Measurements from ENCODE around the gene APLF. TPM values are rescaled to one million over a fixed set of nuclear protein-coding genes. Genes with fewer than 3 reads are reported as not detected.
A peak's percentile ranks its signal among the peaks of the same experiment; 100 is the strongest.
"Not testable (repeated sequence)": the region's sequence is repeated elsewhere in the genome, so short reads cannot be mapped to it uniquely, and the experiment has no call there.

Gene APLF
- total RNA-seq, 1 donor from 2014 or later = 2.5 TPM

GRCh38 chr2:68441179-68441993, 26.0 kb upstream of the APLF start:
- H3K79me2 ChIP-seq (ENCODE audit: insufficient read depth, low read length) = no peaks in the 10 kb centered on the region
- peaks cover 3% of the 10 kb centered on the region for H3K4me1 Mint-ChIP-seq (ENCODE audit: low read depth, unreplicated experiment)
- H4K20me1 ChIP-seq (ENCODE audit: insufficient read depth, low read length) = no peaks in the 10 kb centered on the region
- no peak overlapping the region for H3K4me3 Mint-ChIP-seq (ENCODE audit: unreplicated experiment)
- no peak overlapping the region for H3K9ac ChIP-seq (ENCODE audit: low read length)
- no peak overlapping the region for H3K27ac ChIP-seq (ENCODE audit: low read depth, low read length)
- H3K4me2 ChIP-seq (ENCODE audit: low read length) = no peak overlapping the region
- H3K9me3 Mint-ChIP-seq (ENCODE audit: unreplicated experiment) = no peaks in the 10 kb centered on the region
- no peak overlapping the region for H3K4me3 ChIP-seq (ENCODE audit: insufficient read depth, low read depth, low read length)
- no peaks in the 10 kb centered on the region for H3K36me3 Mint-ChIP-seq (ENCODE audit: low read depth, unreplicated experiment)
- H3K4me1 ChIP-seq (ENCODE audit: insufficient read depth, low read length) = no peaks in the 10 kb centered on the region
- peaks cover 5% of the 10 kb centered on the region for H3K27me3 Mint-ChIP-seq (ENCODE audit: low read depth, unreplicated experiment)
- DNase-seq (ENCODE audit: low read depth) (peak; percentile 65), FAIRE-seq (peak; percentile 68)
- no peaks in the 10 kb centered on the region for H3K9me3 ChIP-seq (ENCODE audit: insufficient read depth, low read depth, low read length)
- no peaks in the 10 kb centered on the region for H3K36me3 ChIP-seq (ENCODE audit: insufficient read depth, low read length)
- no peak overlapping the region for H3K27ac Mint-ChIP-seq (ENCODE audit: unreplicated experiment)
- H2AFZ ChIP-seq (ENCODE audit: low read depth, low read length) = no peak overlapping the region
- TF ChIP-seq EZH2 (IDR thresholded peaks at IDR 0.05; ENCODE audit: insufficient read depth, low read length) (no peak), CTCF (IDR thresholded peaks at IDR 0.05; ENCODE audit: insufficient read depth, low read depth, low read length) (peak; percentile 95)
- H3K27me3 ChIP-seq (ENCODE audit: insufficient read depth, low read length) = peaks cover 6% of the 10 kb centered on the region

GRCh38 chr2:68441994-68442322, 25.4 kb upstream of the APLF start:
- no peaks in the 10 kb centered on the region for H3K79me2 ChIP-seq (ENCODE audit: insufficient read depth, low read length)
- no peaks in the 10 kb centered on the region for H3K9me3 ChIP-seq (ENCODE audit: insufficient read depth, low read depth, low read length)
- H3K27ac Mint-ChIP-seq (ENCODE audit: unreplicated experiment) = no peak overlapping the region
- no peak overlapping the region for H3K9ac ChIP-seq (ENCODE audit: low read length)
- peaks cover under 1% of the 10 kb centered on the region for H3K9me3 Mint-ChIP-seq (ENCODE audit: unreplicated experiment)
- H3K4me3 Mint-ChIP-seq (ENCODE audit: unreplicated experiment) = no peak overlapping the region
- no peaks in the 10 kb centered on the region for H4K20me1 ChIP-seq (ENCODE audit: insufficient read depth, low read length)
- FAIRE-seq = no peak
- no peak overlapping the region for H2AFZ ChIP-seq (ENCODE audit: low read depth, low read length)
- H3K4me1 ChIP-seq (ENCODE audit: insufficient read depth, low read length) = no peaks in the 10 kb centered on the region
- no peak for TF ChIP-seq CTCF (IDR thresholded peaks at IDR 0.05; ENCODE audit: insufficient read depth, low read depth, low read length)
- TF ChIP-seq EZH2 (IDR thresholded peaks at IDR 0.05; ENCODE audit: insufficient read depth, low read length) = no peak
- no peak for DNase-seq (ENCODE audit: low read depth)
- no peak overlapping the region for H3K4me3 ChIP-seq (ENCODE audit: insufficient read depth, low read depth, low read length)
- H3K36me3 ChIP-seq (ENCODE audit: insufficient read depth, low read length) = no peaks in the 10 kb centered on the region
- H3K4me1 Mint-ChIP-seq (ENCODE audit: low read depth, unreplicated experiment) = no peaks in the 10 kb centered on the region
- peaks cover 6% of the 10 kb centered on the region for H3K27me3 Mint-ChIP-seq (ENCODE audit: low read depth, unreplicated experiment)
- peaks cover 6% of the 10 kb centered on the region for H3K27me3 ChIP-seq (ENCODE audit: insufficient read depth, low read length)
- no peak overlapping the region for H3K4me2 ChIP-seq (ENCODE audit: low read length)
- no peaks in the 10 kb centered on the region for H3K36me3 Mint-ChIP-seq (ENCODE audit: low read depth, unreplicated experiment)
- no peak overlapping the region for H3K27ac ChIP-seq (ENCODE audit: low read depth, low read length)

- not testable (repeated sequence) for H2AFZ ChIP-seq (ENCODE audit: low read depth, low read length); FAIRE-seq; H3K27ac ChIP-seq (ENCODE audit: low read depth, low read length); H3K27ac Mint-ChIP-seq (ENCODE audit: unreplicated experiment); H3K79me2 ChIP-seq (ENCODE audit: insufficient read depth, low read length); DNase-seq (ENCODE audit: low read depth); H3K4me3 Mint-ChIP-seq (ENCODE audit: unreplicated experiment); H3K36me3 Mint-ChIP-seq (ENCODE audit: low read depth, unreplicated experiment); H3K4me1 Mint-ChIP-seq (ENCODE audit: low read depth, unreplicated experiment); H3K36me3 ChIP-seq (ENCODE audit: insufficient read depth, low read length); H3K4me2 ChIP-seq (ENCODE audit: low read length); H3K9me3 ChIP-seq (ENCODE audit: insufficient read depth, low read depth, low read length); H3K4me1 ChIP-seq (ENCODE audit: insufficient read depth, low read length); H3K9ac ChIP-seq (ENCODE audit: low read length); H4K20me1 ChIP-seq (ENCODE audit: insufficient read depth, low read length); H3K27me3 Mint-ChIP-seq (ENCODE audit: low read depth, unreplicated experiment); H3K4me3 ChIP-seq (ENCODE audit: insufficient read depth, low read depth, low read length); H3K9me3 Mint-ChIP-seq (ENCODE audit: unreplicated experiment); H3K27me3 ChIP-seq (ENCODE audit: insufficient read depth, low read length)
These were observed 21.0 kb upstream of the APLF start for GRCh38 chr2:68446425-68446824.
